ENCODE measurements around the gene MACROD2.

DNA sequence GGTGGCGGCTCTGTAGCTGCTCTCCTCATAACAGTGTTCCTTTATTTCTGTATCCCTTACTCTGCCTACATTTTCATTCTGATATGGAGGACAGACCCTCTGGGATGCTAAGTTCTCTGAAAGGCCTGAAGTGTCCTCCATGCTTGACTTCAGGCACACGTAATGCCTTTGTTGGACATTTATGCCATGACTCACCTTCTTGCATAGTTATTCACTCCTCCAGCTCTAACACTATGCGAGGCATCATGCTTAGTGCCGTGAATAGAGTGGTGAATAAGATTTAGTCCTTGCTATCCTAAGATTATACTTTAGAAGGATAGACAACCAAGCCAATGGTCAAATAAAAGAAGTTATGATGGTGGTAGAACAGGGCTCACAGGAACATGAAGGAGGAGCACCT lies 1103.0 kb downstream of the MACROD2 start:
- TF ChIP-seq, protein P1, sequence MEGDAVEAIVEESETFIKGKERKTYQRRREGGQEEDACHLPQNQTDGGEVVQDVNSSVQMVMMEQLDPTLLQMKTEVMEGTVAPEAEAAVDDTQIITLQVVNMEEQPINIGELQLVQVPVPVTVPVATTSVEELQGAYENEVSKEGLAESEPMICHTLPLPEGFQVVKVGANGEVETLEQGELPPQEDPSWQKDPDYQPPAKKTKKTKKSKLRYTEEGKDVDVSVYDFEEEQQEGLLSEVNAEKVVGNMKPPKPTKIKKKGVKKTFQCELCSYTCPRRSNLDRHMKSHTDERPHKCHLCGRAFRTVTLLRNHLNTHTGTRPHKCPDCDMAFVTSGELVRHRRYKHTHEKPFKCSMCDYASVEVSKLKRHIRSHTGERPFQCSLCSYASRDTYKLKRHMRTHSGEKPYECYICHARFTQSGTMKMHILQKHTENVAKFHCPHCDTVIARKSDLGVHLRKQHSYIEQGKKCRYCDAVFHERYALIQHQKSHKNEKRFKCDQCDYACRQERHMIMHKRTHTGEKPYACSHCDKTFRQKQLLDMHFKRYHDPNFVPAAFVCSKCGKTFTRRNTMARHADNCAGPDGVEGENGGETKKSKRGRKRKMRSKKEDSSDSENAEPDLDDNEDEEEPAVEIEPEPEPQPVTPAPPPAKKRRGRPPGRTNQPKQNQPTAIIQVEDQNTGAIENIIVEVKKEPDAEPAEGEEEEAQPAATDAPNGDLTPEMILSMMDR (conservative IDR thresholded peaks at IDR 0.05; ENCODE audit: low read depth, low read length), result no peak
- TF ChIP-seq EZH2 (IDR thresholded peaks at IDR 0.05; ENCODE audit: borderline replicate concordance, low read depth, low read length, poor library complexity, severe bottlenecking), result no peak
